Spleen (tissue), 7 donors: ENCODE results near the gene FOCAD.

Source experiments
- POLR2AphosphoS5 ChIP-seq, 3 donors: sonication (generic); formaldehyde crosslinking; IDR thresholded peaks; one replicate each; pipeline ENCODE4 v1.5.1; 2017; ENCODE audit warnings: antibody characterized with exemption in 3 of 3
- TF ChIP-seq, protein P1 (sequence below), 11 experiments: fragments of 200-600 bp in 7 of 11; fragments of 450-650 bp in 4 of 11; sonication (generic) in 4 of 11; IDR thresholded peaks in 8 of 11; conservative IDR thresholded peaks in 3 of 11; 1 replicate in 7 of 11; 2 replicates in 4 of 11; pipeline versions ENCODE4 v1.4.0 to v1.8.0; 2016 to 2021; ENCODE audit warnings: antibody characterized with exemption in 11 of 11, inconsistent platforms in 4 of 11, mild to moderate bottlenecking in 1 of 11
- donor health status: DM: no; HTN: no; CAD: no; lungs with moderate emphysema.
- donor health status: DM: no; HTN: no; CAD: no.
- donor health status: DM: no; HTN: no; CAD: no.

DNA sequence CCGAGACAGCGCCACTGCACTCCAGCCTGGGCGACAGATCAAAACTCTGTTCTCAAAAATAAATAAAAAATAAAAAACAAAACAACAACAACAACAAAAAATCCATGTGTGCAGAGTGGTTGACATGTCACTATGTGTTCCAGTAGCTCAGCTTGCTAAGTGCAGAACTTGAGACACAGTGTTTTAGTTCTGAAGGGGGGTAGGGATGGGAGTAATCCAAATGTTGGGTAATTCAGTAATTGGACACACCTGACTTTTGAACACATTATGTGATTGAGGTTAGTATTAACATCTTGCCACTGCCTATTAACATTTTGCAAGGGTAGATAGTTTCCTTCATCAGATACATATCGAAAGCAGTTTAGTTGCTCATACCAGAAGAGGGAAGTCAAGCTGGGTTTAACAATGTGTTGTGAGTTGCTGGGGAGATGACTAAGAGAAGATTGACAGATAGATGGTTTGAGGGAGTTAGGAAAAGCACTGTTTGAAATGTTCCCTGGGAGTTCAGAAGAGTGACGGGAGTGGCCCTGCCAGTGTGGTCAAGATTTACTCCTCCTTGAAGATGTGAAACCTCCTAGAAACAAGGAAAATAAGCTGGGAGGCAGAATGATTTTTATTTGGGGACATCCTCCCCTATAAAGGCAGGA, 346.5 kb downstream of the FOCAD start:
- TF ChIP-seq, protein P1, sequence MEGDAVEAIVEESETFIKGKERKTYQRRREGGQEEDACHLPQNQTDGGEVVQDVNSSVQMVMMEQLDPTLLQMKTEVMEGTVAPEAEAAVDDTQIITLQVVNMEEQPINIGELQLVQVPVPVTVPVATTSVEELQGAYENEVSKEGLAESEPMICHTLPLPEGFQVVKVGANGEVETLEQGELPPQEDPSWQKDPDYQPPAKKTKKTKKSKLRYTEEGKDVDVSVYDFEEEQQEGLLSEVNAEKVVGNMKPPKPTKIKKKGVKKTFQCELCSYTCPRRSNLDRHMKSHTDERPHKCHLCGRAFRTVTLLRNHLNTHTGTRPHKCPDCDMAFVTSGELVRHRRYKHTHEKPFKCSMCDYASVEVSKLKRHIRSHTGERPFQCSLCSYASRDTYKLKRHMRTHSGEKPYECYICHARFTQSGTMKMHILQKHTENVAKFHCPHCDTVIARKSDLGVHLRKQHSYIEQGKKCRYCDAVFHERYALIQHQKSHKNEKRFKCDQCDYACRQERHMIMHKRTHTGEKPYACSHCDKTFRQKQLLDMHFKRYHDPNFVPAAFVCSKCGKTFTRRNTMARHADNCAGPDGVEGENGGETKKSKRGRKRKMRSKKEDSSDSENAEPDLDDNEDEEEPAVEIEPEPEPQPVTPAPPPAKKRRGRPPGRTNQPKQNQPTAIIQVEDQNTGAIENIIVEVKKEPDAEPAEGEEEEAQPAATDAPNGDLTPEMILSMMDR (IDR thresholded peaks at IDR 0.05 in 8 of 11, conservative IDR thresholded peaks at IDR 0.05 in 3 of 11), result no peak
- no peak for TF ChIP-seq POLR2AphosphoS5 (IDR thresholded peaks at IDR 0.05)
